Ishikawa (cell line): ENCODE data around the gene PLXNA2.

ENCODE experiments used
- CEBPB ChIP-seq: IDR thresholded peaks from 2 replicates; pipeline ENCODE4 v1.6.1; 2012
- CREB1 ChIP-seq: IDR thresholded peaks from 2 replicates; pipeline ENCODE4 v1.6.1; 2012; ENCODE audit warnings: low read depth
- EGR1 ChIP-seq: IDR thresholded peaks from 2 replicates; pipeline ENCODE4 v1.6.1; 2012
- EP300 ChIP-seq: IDR thresholded peaks from 2 replicates; pipeline ENCODE4 v1.6.1; 2012; ENCODE audit warnings: borderline replicate concordance
- FOXM1 ChIP-seq: IDR thresholded peaks from 2 replicates; pipeline ENCODE4 v1.6.1; 2012; ENCODE audit warnings: low read depth, borderline replicate concordance
- NFIC ChIP-seq: IDR thresholded peaks from 2 replicates; pipeline ENCODE4 v1.6.1; 2012
- RAD21 ChIP-seq: IDR thresholded peaks from 2 replicates; pipeline ENCODE4 v1.6.1; 2012; ENCODE audit warnings: low read depth
- REST ChIP-seq: IDR thresholded peaks from 2 replicates; pipeline ENCODE4 v1.6.1; 2012; ENCODE audit warnings: low read depth, mild to moderate bottlenecking
- TAF1 ChIP-seq: IDR thresholded peaks from 2 replicates; pipeline ENCODE4 v1.6.1; 2012; ENCODE audit warnings: low read depth, mild to moderate bottlenecking
- TCF12 ChIP-seq: IDR thresholded peaks from 2 replicates; pipeline ENCODE4 v1.6.1; 2012; ENCODE audit warnings: low read depth
- TEAD4 ChIP-seq: IDR thresholded peaks from 2 replicates; pipeline ENCODE4 v1.6.1; 2012
- YY1 ChIP-seq: IDR thresholded peaks from 2 replicates; pipeline ENCODE4 v1.6.1; 2012; ENCODE audit warnings: low read depth
- ZBTB7A ChIP-seq: IDR thresholded peaks from 2 replicates; pipeline ENCODE4 v1.6.1; 2012; ENCODE audit warnings: low read depth
- TF ChIP-seq, protein P1 (sequence below): IDR thresholded peaks from 2 replicates; pipeline ENCODE4 v1.6.1; 2012
- TF ChIP-seq, protein P2 (sequence below): IDR thresholded peaks from 2 replicates; pipeline ENCODE4 v1.6.1; 2012

The PLXNA2 gene

DNA sequence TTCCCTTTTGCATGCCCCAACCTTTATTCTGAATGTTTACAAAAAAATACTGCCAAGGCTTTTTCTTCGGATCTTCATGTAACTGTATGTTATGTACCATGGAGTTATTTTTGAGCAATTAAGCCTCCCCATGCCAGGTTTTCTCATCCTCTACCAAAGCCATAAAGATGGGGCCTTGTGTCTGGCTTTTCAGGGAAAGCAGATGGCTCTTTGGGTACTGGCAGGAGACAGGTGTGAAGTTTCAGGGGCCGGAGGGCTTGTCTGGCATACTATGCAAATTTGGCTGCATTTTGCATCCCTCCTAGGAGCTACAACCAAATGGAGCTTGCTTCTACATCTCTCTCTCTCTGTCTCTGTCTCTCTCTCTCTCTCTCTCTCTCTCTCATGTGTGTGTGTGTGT is 28.1 kb upstream of the PLXNA2 start:
- TF ChIP-seq FOXM1 (no peak), EP300 (no peak), TCF12 (no peak), RAD21 (no peak), CEBPB (no peak), TAF1 (no peak), NFIC (no peak), YY1 (no peak), REST (no peak), TEAD4 (no peak), CREB1 (no peak)
- TF ChIP-seq, protein P1, sequence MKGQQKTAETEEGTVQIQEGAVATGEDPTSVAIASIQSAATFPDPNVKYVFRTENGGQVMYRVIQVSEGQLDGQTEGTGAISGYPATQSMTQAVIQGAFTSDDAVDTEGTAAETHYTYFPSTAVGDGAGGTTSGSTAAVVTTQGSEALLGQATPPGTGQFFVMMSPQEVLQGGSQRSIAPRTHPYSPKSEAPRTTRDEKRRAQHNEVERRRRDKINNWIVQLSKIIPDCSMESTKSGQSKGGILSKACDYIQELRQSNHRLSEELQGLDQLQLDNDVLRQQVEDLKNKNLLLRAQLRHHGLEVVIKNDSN = no peak
- TF ChIP-seq, protein P2, sequence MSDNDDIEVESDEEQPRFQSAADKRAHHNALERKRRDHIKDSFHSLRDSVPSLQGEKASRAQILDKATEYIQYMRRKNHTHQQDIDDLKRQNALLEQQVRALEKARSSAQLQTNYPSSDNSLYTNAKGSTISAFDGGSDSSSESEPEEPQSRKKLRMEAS = no peak

DNA sequence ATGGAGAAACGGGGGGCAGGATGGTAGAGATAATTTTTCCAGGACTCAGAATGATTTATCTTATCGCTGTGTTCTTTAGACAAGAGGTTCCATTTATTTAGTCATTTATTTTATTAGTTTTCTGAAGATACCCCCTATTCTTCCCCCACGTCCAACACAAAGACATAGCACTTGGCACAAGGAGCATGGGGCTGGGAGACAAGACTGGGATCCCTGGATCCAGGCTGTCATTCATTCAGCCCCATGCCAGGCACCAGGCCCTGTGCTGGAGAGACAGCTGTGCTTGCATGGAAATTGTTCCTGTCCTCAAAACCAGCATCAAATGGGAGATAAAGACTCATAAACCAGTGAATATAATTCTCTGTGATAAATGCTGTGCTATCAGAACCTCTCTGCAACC is 27.1 kb upstream of the PLXNA2 start:
- TF ChIP-seq REST (no peak), CREB1 (no peak), ZBTB7A (no peak), FOXM1 (no peak), TCF12 (no peak), EP300 (no peak), TEAD4 (no peak), EGR1 (no peak), CEBPB (no peak), TAF1 (no peak), NFIC (no peak)
- TF ChIP-seq, protein P2 = no peak
- TF ChIP-seq, protein P1 = no peak

GRCh38 chr1:208270651-208271141 is 26.5 kb upstream of the PLXNA2 start:
- no peak for TF ChIP-seq TEAD4

DNA sequence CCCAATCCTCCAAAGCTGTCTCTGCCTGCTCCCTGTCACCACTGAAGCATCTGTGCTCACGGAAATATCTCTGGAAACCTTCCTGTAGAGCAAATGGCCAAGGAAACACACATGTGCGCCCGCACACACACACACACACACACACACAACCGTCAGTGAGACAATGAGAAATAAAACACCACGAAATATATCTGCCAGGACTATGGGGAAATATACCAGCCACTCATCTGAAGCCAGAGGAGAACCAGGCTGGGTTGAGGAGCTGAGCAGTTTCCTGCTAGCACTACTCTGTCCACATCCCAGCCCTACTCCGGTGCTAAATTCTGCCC is 25.1 kb upstream of the PLXNA2 start:
- TF ChIP-seq, protein P1 = no peak
- TF ChIP-seq CEBPB = no peak
- TF ChIP-seq YY1 = no peak
- TF ChIP-seq TEAD4 = no peak
- TF ChIP-seq RAD21 = no peak
- no peak for TF ChIP-seq EGR1
- TF ChIP-seq, protein P2 = no peak
- TF ChIP-seq FOXM1 = no peak
- no peak for TF ChIP-seq ZBTB7A
- no peak for TF ChIP-seq NFIC
- no peak for TF ChIP-seq REST
- no peak for TF ChIP-seq TAF1
- TF ChIP-seq EP300 = no peak
- no peak for TF ChIP-seq TCF12
- TF ChIP-seq CREB1 = no peak
